ENCODE measurements around the gene USP2.

The USP2 gene

DNA sequence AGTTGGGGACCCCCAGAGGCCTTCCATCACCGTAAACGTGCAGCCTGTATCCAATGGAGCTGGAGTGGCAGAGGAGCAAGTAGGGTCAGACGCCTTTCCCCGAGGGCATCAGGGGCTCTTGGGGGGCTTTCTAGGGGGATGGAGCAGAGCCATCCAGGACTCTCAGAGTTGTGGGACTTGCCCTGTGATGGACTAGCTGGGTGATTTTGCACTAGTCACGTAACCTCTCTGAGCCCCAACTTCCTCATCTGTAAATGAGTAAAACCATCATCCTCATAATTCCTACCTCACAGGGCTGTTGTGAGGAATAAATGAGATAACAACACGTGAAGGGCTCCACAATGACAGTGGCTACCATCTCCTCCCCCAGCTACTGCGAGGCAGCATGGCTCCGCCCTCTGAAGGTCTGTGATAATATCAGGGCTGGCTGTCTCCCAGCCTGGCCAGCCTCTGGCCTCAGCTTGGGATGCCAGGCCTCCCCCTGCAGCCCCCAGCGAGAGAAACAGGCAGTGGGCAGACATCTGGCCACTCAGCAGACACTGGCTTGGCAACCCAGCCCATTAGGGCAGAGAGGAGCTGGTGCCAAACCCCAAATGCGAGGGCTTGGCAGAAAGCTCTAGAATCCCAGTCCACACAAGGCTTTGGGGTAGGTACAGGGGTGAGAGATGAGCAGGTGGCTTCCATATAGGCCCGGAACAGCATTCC lies 6.7 kb downstream of the USP2 start:
- peak in 1 of 2 donors; percentile 68 for DNase-seq
- H3K4me1 ChIP-seq = peaks cover 0 to 59% (median 50%) of the 10 kb centered on the region in 4 donors
- H3K4me3 ChIP-seq = no peak overlapping the region
- no peaks in the 10 kb centered on the region for H3K36me3 ChIP-seq
- no peaks in the 10 kb centered on the region for H3K9me3 ChIP-seq
- peak overlapping the region; percentile 79 to 83 for H3K27ac ChIP-seq
- TF ChIP-seq CTCF (IDR thresholded peaks at IDR 0.05) = no peak
- no peaks in the 10 kb centered on the region for H3K27me3 ChIP-seq
- intact Hi-C loops (cut with DNase I; ENCODE audit: low total_unique reads) = loop anchor here (2.0 kb wide), 1 partner anchor 18 kb away; no protein-coding TSS in a partner anchor

- peaks cover 0 to 65% (median 55%) of the 10 kb centered on the region in 4 donors for H3K4me1 ChIP-seq
- TF ChIP-seq CTCF (IDR thresholded peaks at IDR 0.05) = peak; percentile 90 to 91
- H3K36me3 ChIP-seq = no peaks in the 10 kb centered on the region
- no peak overlapping the region for H3K4me3 ChIP-seq
- peak overlapping the region in 1 of 2 donors; percentile 79 for H3K27ac ChIP-seq
- peak; percentile 70 to 85 for DNase-seq
- no peaks in the 10 kb centered on the region for H3K9me3 ChIP-seq
- H3K27me3 ChIP-seq = no peaks in the 10 kb centered on the region
- intact Hi-C loops (cut with DNase I; ENCODE audit: low total_unique reads) = loop anchor here (2.0 kb wide), 1 partner anchor 17 kb away; no protein-coding TSS in a partner anchor
Observed at GRCh38 chr11:119373921-119374631, 7.4 kb downstream of the USP2 start.

DNA sequence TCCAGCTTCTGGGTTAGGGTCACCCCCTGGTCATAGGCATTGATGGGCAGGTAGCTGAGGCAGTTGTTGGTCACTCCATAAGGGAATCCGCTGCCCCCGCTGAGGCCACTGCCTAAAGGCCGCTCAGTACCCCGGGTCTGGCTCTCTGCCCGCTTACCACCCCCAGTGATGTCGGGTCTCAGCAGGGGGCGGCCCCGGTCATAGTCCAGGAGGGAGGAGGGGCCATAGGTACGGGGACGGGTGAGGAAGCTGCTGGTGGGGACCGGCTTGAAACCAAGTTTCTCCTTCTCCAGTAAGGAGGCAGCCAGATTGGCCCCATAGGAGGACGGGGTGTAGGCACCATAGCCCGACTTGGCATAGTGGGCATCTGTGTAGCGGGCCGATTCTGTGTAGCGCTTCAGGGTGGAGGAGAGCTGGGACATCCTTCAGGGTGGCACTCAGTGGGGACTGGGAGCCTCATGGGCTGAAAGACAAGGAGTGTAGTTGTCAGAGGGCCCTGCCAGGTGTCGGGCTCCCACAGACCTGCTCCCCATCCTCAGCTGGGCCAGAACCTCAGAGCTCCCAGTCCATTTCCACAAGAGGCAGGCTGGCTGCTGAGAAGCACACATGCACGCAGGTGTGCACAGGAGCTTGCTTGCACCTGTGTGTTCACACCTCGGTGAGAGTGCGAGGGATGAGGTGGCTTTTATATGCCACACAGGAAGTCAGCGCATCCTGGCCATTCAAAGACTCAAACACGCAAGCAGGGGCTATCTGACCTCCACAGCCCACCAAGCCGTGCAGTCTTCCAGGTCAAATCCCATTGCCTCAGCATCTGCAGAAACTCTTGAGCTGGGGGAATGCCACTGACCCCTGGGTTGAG lies 8.2 kb downstream of the USP2 start:
- H3K27me3 ChIP-seq = no peaks in the 10 kb centered on the region
- DNase-seq = no peak
- peaks cover 0 to 73% (median 62%) of the 10 kb centered on the region in 4 donors for H3K4me1 ChIP-seq
- H3K9me3 ChIP-seq = no peaks in the 10 kb centered on the region
- H3K4me3 ChIP-seq = no peak overlapping the region
- intact Hi-C loops (cut with DNase I; ENCODE audit: low total_unique reads) = no loop called here
- TF ChIP-seq CTCF (IDR thresholded peaks at IDR 0.05) = no peak
- peak overlapping the region in 1 of 2 donors; percentile 79 for H3K27ac ChIP-seq
- no peaks in the 10 kb centered on the region for H3K36me3 ChIP-seq

- H3K4me3 ChIP-seq = no peak overlapping the region
- H3K4me1 ChIP-seq = peaks cover 0 to 81% (median 68%) of the 10 kb centered on the region in 4 donors
- TF ChIP-seq CTCF (IDR thresholded peaks at IDR 0.05) = no peak
- no peaks in the 10 kb centered on the region for H3K27me3 ChIP-seq
- H3K9me3 ChIP-seq = no peaks in the 10 kb centered on the region
- no peak overlapping the region for H3K27ac ChIP-seq
- no peak for DNase-seq
- no peaks in the 10 kb centered on the region for H3K36me3 ChIP-seq
- intact Hi-C loops (cut with DNase I; ENCODE audit: low total_unique reads) = no loop called here
Observed at GRCh38 chr11:119372260-119373058, 9.0 kb downstream of the USP2 start.

DNA sequence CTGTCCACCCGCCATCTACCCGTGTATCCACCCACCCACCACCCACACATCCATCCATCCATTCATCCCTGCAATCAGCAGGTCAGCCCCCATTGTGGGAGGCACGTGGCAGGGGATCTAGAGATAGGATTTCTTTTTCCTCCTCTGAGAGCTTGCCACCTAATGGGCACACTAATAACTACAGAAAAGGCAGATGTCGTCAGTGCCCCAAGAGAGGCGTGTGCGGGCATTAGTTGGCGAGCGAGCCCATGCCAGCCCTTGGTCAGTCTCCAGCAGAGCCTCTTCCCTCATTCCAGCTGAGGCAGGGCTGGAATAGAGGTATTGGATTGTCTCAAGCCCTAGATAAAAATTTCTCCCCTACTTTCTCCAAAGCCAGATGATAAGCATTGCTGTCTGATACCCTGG lies 9.7 kb downstream of the USP2 start:
- Histone ChIP-seq H3K27ac (peak overlapping the region in 1 of 2 donors; percentile 56), H3K4me1 (peaks cover 0 to 83% (median 68%) of the 10 kb centered on the region in 4 donors), H3K27me3 (no peaks in the 10 kb centered on the region), H3K4me3 (no peak overlapping the region), H3K9me3 (no peaks in the 10 kb centered on the region), H3K36me3 (no peaks in the 10 kb centered on the region)
- peak; percentile 29 to 44 for TF ChIP-seq CTCF (IDR thresholded peaks at IDR 0.05)
- intact Hi-C loops (cut with DNase I; ENCODE audit: low total_unique reads) = no loop called here
- no peak for DNase-seq
